Stimulated activated CD4-positive, alpha-beta T cell treated with anti-CD3 and anti-CD28 coated beads, Interleukin-1b, Interleukin-23, amount 100 ng/mL, for 4 hours (primary cell): ENCODE results near the gene PDAP1.
"Not testable (repeated sequence)": the region's sequence is repeated elsewhere in the genome, so short reads cannot be mapped to it uniquely, and the experiment has no call there.

Experiments used
- DNase-seq, 2 donors: peaks; one replicate each; pipeline ENCODE4 v3.0.0-alpha.2; 2020; ENCODE audit warnings: low read depth in 2 of 2

PDAP1 gene

DNA sequence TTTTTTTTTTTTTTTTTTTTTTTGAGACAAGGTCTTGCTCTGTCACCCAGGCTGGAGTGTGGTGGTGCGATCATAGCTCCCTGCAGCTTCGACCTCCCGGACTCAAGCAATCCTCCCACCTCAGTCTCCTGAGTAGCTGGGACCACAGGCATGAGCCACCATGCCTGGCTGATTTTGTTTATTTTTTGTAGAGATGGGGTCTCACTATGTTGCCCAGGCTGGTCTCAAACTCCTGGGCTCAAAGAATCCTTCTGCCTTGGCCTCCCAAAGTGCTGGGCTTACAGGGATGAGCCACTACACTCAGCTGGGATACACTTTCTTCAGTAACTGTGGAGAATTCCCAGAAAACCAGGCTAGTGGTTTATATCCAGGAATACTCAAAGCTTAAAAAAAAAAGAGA is 57.8 kb downstream of the PDAP1 start:
- not testable (repeated sequence) for DNase-seq
